K562 (cell line): Measurements from ENCODE around the gene GOLPH3. TPM values are rescaled to one million over a fixed set of nuclear protein-coding genes. Genes with fewer than 3 reads are reported as not detected.

Source experiments
- ATAC-seq: fragments of 200-7000 bp; cut with Tn5 transposase; 3 replicates; pipeline ENCODE4 v1.9.1; 2020; ENCODE audit warnings: moderate library complexity
- BruUV-seq: library from RNA; stranded (reverse); fragments of 400-500 nt; replicated peaks from 2 replicates; lab custom pipeline; 2021; lab: Mats Ljungman, UMichigan
- CTCF ChIA-PET: fragments of 300-600 bp; formaldehyde crosslinking; extraction: SDS; loops from one replicate; lab custom pipeline; 2021; ENCODE audit warnings: low intra/inter-chr PET ratio; lab: Yijun Ruan, JAX
- POLR2A ChIA-PET: fragments of 300-600, 350-650 bp; sonication (Branson Sonifier 250); formaldehyde crosslinking; extraction: SDS; loops from one replicate; lab custom pipeline; 2021; ENCODE audit warnings: antibody characterized with exemption, inconsistent platforms; lab: Yijun Ruan, JAX
- DNase-seq, 4 experiments: peaks; one replicate each; pipeline versions ENCODE4 v3.0.0 to v3.0.0-alpha.2; 2011 to 2018; ENCODE audit warnings: low spot score in 3 of 4, mixed read lengths in 3 of 4; ENCODE audit errors: extremely low read depth in 1 of 4
- FAIRE-seq: peaks from 2 replicates; lab custom pipeline; 2011; peaks lifted over from hg19 to GRCh38; lab: Jason Lieb, UNC
- H2AFZ ChIP-seq: 2 replicates; pipeline ENCODE4 v1.6.0; 2011; ENCODE audit warnings: low read depth, low read length, control low read depth, inconsistent platforms
- H3K27ac ChIP-seq: fragments of 200-600 bp; 3 replicates; pipeline ENCODE4 v1.8.0; 2011; ENCODE audit warnings: low read depth, mild to moderate bottlenecking, control low read depth, inconsistent platforms, low read length, moderate library complexity, mixed read lengths; ENCODE audit errors: extremely low read depth
- H3K27me3 ChIP-seq, 2 experiments: fragments of 300-600 bp in 1 of 2; 2 replicates in 1 of 2; 3 replicates in 1 of 2; pipeline versions ENCODE4 v1.6.0 to v1.8.0; 2011; ENCODE audit warnings: inconsistent platforms in 2 of 2, low read length in 2 of 2, mild to moderate bottlenecking in 1 of 2, mixed read lengths in 1 of 2, moderate library complexity in 1 of 2; ENCODE audit not compliant: control insufficient read depth in 2 of 2, insufficient read depth in 2 of 2
- H3K36me3 ChIP-seq: fragments of 300-600 bp; 3 replicates; pipeline ENCODE4 v1.8.0; 2011; ENCODE audit warnings: mild to moderate bottlenecking, low read length, inconsistent platforms; ENCODE audit not compliant: control insufficient read depth, insufficient read depth
- H3K4me1 ChIP-seq, 2 experiments: fragments of 200-600 bp in 1 of 2; replicated peaks in 1 of 2; 2 replicates in 1 of 2; 3 replicates in 1 of 2; pipeline versions ENCODE4 v1.5.1 to v1.8.0; 2011; ENCODE audit warnings: inconsistent platforms in 2 of 2, low read length in 2 of 2, mild to moderate bottlenecking in 1 of 2, mixed read lengths in 1 of 2, moderate library complexity in 1 of 2; ENCODE audit not compliant: control insufficient read depth in 2 of 2, insufficient read depth in 2 of 2
- H3K4me2 ChIP-seq: 2 replicates; pipeline ENCODE4 v1.6.1; 2011; ENCODE audit warnings: low read length, control low read depth, inconsistent platforms, mixed read lengths; ENCODE audit not compliant: insufficient read depth
- H3K4me3 ChIP-seq: fragments of 200-600 bp; sonication (generic), shearing (Covaris generic); 2 replicates; pipeline ENCODE4 v1.5.1; 2016; ENCODE audit warnings: control low read depth, inconsistent platforms
- H3K79me2 ChIP-seq: fragments of 200-600 bp; 3 replicates; pipeline ENCODE4 v1.8.0; 2011; ENCODE audit warnings: low read length, inconsistent platforms; ENCODE audit not compliant: control insufficient read depth, insufficient read depth
- H3K9ac ChIP-seq, 2 experiments: 2 replicates each; pipeline versions ENCODE4 v1.6.0 to v1.6.1; 2011; ENCODE audit warnings: low read depth in 2 of 2, low read length in 2 of 2, control low read depth in 1 of 2, inconsistent platforms in 1 of 2, mild to moderate bottlenecking in 1 of 2, mixed read lengths in 1 of 2; ENCODE audit not compliant: insufficient read depth in 1 of 2
- H3K9me1 ChIP-seq: one replicate; pipeline ENCODE4 v1.6.0; 2011; ENCODE audit warnings: inconsistent platforms, mild to moderate bottlenecking, low read length, moderate library complexity; ENCODE audit not compliant: control insufficient read depth, insufficient read depth
- H3K9me3 ChIP-seq: replicated peaks from 2 replicates; pipeline ENCODE4 v1.5.1; 2011; ENCODE audit warnings: low read depth, low read length, inconsistent platforms; ENCODE audit not compliant: control insufficient read depth, insufficient read depth
- H4K20me1 ChIP-seq: replicated peaks from 2 replicates; pipeline ENCODE4 v1.6.1; 2011; ENCODE audit warnings: low read length, inconsistent platforms, mixed read lengths; ENCODE audit not compliant: control insufficient read depth, insufficient read depth
- DMBX1 ChIP-seq: fragments of 250-450 bp; sonication (Bioruptor Pico); IDR thresholded peaks from 2 replicates; pipeline ENCODE4 v1.8.0; 2022; ENCODE audit warnings: inconsistent platforms, mild to moderate bottlenecking, moderate library complexity, borderline replicate concordance
- ELK3 ChIP-seq: fragments of 450-650 bp; formaldehyde crosslinking; IDR thresholded peaks from 2 replicates; pipeline ENCODE4 v1.4.0; 2020; ENCODE audit warnings: mild to moderate bottlenecking
- MTA3 ChIP-seq: fragments of 450-650 bp; formaldehyde crosslinking; IDR thresholded peaks from 2 replicates; pipeline ENCODE4 v1.6.1; 2017; ENCODE audit warnings: mild to moderate bottlenecking, borderline replicate concordance
- NKRF ChIP-seq: fragments of 450-650 bp; IDR thresholded peaks from 2 replicates; pipeline ENCODE4 v1.6.1; 2016; ENCODE audit warnings: borderline replicate concordance
- PRMT5 ChIP-seq: sonication (generic); formaldehyde crosslinking; IDR thresholded peaks from 2 replicates; pipeline ENCODE4 v1.5.0; 2020; ENCODE audit warnings: missing genetic modification reagents
- SAFB ChIP-seq: fragments of 200-400 bp; formaldehyde crosslinking; IDR thresholded peaks from 2 replicates; pipeline ENCODE4 v1.6.1; 2017; ENCODE audit warnings: low read depth, low read length, borderline replicate concordance
- WHSC1 ChIP-seq: IDR thresholded peaks from one replicate; pipeline ENCODE4 v1.6.1; 2012; ENCODE audit warnings: low read length, control low read depth, inconsistent platforms
- ZNF184 ChIP-seq: sonication (generic); formaldehyde crosslinking; IDR thresholded peaks from 2 replicates; pipeline ENCODE4 v1.5.0; 2020; ENCODE audit warnings: missing genetic modification reagents
- ZNF318 ChIP-seq, 2 experiments: fragments of 450-650 bp; IDR thresholded peaks; 2 replicates each; pipeline ENCODE4 v1.6.1; 2016; ENCODE audit warnings: mild to moderate bottlenecking in 2 of 2, borderline replicate concordance in 1 of 2, low read depth in 1 of 2, moderate library complexity in 1 of 2
- WGBS: fragments of 100-300 bp; shearing (Covaris generic); methylation state at CpG from one replicate; pipeline ENCODE4 v1.1.6; 2016; ENCODE audit warnings: low coverage, mixed read lengths; ENCODE audit not compliant: insufficient coverage; ENCODE audit errors: missing lambda C conversion rate; 5-methylcytosine and 5-hydroxymethylcytosine counted together
- in situ Hi-C: fragments of 300-500 bp; cut with MboI; formaldehyde crosslinking; loops from 4 replicates; pipeline ENCODE4 v1.15.0; 2018; ENCODE audit warnings: inconsistent platforms, mixed read lengths
- intact Hi-C: fragments of 100-400 bp; cut with micrococcal nuclease; formaldehyde crosslinking; loops from 2 replicates; pipeline ENCODE4 v1.14.2; 2022
- polyA plus RNA-seq, 8 experiments: library from polyadenylated mRNA; depleted of rRNA in 4 of 8; stranded (reverse) in 5 of 8; unstranded in 3 of 8; fragments of >200 nt; fragmentation: Nextera tagmentation in 2 of 8; fragmentation: Illumina TruSeq in 1 of 8; extraction: Ambion mirVana in 2 of 8; extraction: Trizol in 1 of 8; gene quantifications; 2 replicates each; pipeline versions ENCODE4 v1.2.1 to v1.2.3, GENCODE V29; 2011 to 2014; ENCODE audit warnings: inconsistent platforms in 1 of 8, missing spikeins in 1 of 8
- total RNA-seq, 7 experiments: library from RNA; depleted of rRNA in 6 of 7; stranded (reverse); fragments of >200 nt in 6 of 7; fragmentation: Illumina TruSeq in 2 of 7; extraction: Trizol in 2 of 7; gene quantifications; 2 replicates each; pipeline versions ENCODE4 v1.2.1 to v1.2.3, GENCODE V29; 2011 to 2021; ENCODE audit warnings: low replicate concordance in 1 of 7

GOLPH3 gene
- total and polyA plus RNA-seq, 9 of the 15 experiments (the other 6 are each of a cell fraction or from before 2014, with no cell fraction given) = 18.8 to 94.6 (median 55.1) TPM

- Histone ChIP-seq H3K36me3 (peaks cover 76% of the 10 kb centered on the region), H3K79me2 (peaks cover 76% of the 10 kb centered on the region), H4K20me1 (no peaks in the 10 kb centered on the region), H3K4me2 (no peak overlapping the region), H3K9me1 (no peaks in the 10 kb centered on the region), H3K27me3 (no peaks in the 10 kb centered on the region), H3K4me1 (no peaks in the 10 kb centered on the region), H3K9ac (no peak overlapping the region), H3K27ac (no peak overlapping the region), H3K4me3 (no peak overlapping the region), H3K9me3 (no peaks in the 10 kb centered on the region), H2AFZ (no peak overlapping the region)
- no TSS peak for BruUV-seq
- ChIA-PET POLR2A (interaction anchor here (0.7 to 1.5 kb wide), 3 partner anchors 8 to 240 kb away, joined by 3 read pairs; no protein-coding TSS in a partner anchor), CTCF (no interaction called here)
- no peak for ATAC-seq
- no peak for DNase-seq
- intact Hi-C loops = no loop called here
- in situ Hi-C loops = no loop called here
- WGBS = 93% methylated on average over 7 of the region's 7 CpGs
- FAIRE-seq = no peak
- TF ChIP-seq PRMT5 (CRISPR knock-in tag) = no peak
- no peak for TF ChIP-seq SAFB
- no peak for TF ChIP-seq ZNF318 (IDR thresholded peaks at IDR 0.05; ENCODE audit: borderline replicate concordance in 1 of 2, low read depth in 1 of 2)
- no peak for TF ChIP-seq ZNF184
- no peak for TF ChIP-seq WHSC1
- no peak for TF ChIP-seq NKRF
- TF ChIP-seq MTA3 = no peak
- no peak for TF ChIP-seq DMBX1
- no peak for TF ChIP-seq ELK3 (CRISPR knock-in tag)
Observed at GRCh38 chr5:32129074-32129598, 45.0 kb downstream of the GOLPH3 start.
